Gastrocnemius medialis (tissue), 4 donors: ENCODE measurements around the gene FHOD3. TPM values are rescaled to one million over a fixed set of nuclear protein-coding genes. Genes with fewer than 3 reads are reported as not detected.

Experiments
- ATAC-seq, 2 donors: fragments of 150-250 bp; one replicate each; pipeline ENCODE4 v1.9.1; 2016
- DNase-seq, 2 donors: peaks; one replicate each; pipeline ENCODE4 v3.0.0-alpha.2; 2019
- H3K27ac ChIP-seq, 4 donors: fragments of 200-600 bp; sonication (generic); 1 replicate in 1 of 4; 2 replicates in 3 of 4; pipeline ENCODE4 v1.5.1; 2016 to 2018; ENCODE audit warnings: mild to moderate bottlenecking in 2 of 4, moderate library complexity in 1 of 4
- H3K27me3 ChIP-seq, 3 donors: fragments of 200-600 bp; sonication (generic) in 2 of 3; 1 replicate in 1 of 3; 2 replicates in 2 of 3; pipeline versions ENCODE4 v1.5.1 to v1.6.0; 2016 to 2019; ENCODE audit warnings: mild to moderate bottlenecking in 1 of 3, moderate library complexity in 1 of 3
- H3K36me3 ChIP-seq, 2 donors: fragments of 200-600 bp; sonication (generic) in 1 of 2; one replicate each; pipeline ENCODE4 v1.5.1; 2017 to 2018
- H3K4me1 ChIP-seq, 2 donors: fragments of 200-600 bp; sonication (generic) in 1 of 2; one replicate each; pipeline ENCODE4 v1.5.1; 2016 to 2017; ENCODE audit warnings: mild to moderate bottlenecking in 2 of 2
- H3K4me3 ChIP-seq, 4 donors: fragments of 200-600 bp; sonication (generic) in 3 of 4; 1 replicate in 1 of 4; 2 replicates in 3 of 4; pipeline ENCODE4 v1.5.1; 2016 to 2019; ENCODE audit warnings: mild to moderate bottlenecking in 2 of 4
- H3K9me3 ChIP-seq, 3 donors: fragments of 200-600 bp; sonication (generic) in 2 of 3; 1 replicate in 1 of 3; 2 replicates in 2 of 3; pipeline ENCODE4 v1.5.1; 2016 to 2019
- POLR2A ChIP-seq, 2 donors: fragments of 450-650 bp; IDR thresholded peaks; one replicate each; pipeline ENCODE4 v1.6.1; 2017; ENCODE audit warnings: antibody characterized with exemption in 2 of 2, mild to moderate bottlenecking in 2 of 2, moderate library complexity in 2 of 2
- in situ Hi-C, 4 donors: fragments of 200-750 bp; cut with MboI; loops; one replicate each; pipeline versions ENCODE4 v1.15.0 to v1.8.0; 2017; ENCODE audit warnings: low sequenced_read_pairs in 4 of 4
- intact Hi-C: fragments of 100-400 bp; cut with DNase I; formaldehyde crosslinking; loops from one replicate; pipeline ENCODE4 v1.15.1; 2023; ENCODE audit warnings: low total_unique reads
- total RNA-seq, 4 donors: library from RNA; depleted of rRNA; stranded (reverse); fragments of >200 nt; gene quantifications; one replicate each; pipeline versions ENCODE4 v1.1.0 to v1.2.3, GENCODE V29; 2016
- TF ChIP-seq, protein P1 (sequence below), 5 experiments: fragments of 450-650 bp in 3 of 5; fragments of 200-600 bp in 2 of 5; sonication (generic) in 2 of 5; IDR thresholded peaks in 4 of 5; conservative IDR thresholded peaks in 1 of 5; 1 replicate in 4 of 5; 2 replicates in 1 of 5; pipeline ENCODE4 v1.5.1; 2016 to 2019; ENCODE audit warnings: antibody characterized with exemption in 5 of 5, mild to moderate bottlenecking in 3 of 5, moderate library complexity in 3 of 5

FHOD3 gene
- total RNA-seq, 4 donors from 2014 or later = 10.0 to 32.5 (median 17.0) TPM

DNA sequence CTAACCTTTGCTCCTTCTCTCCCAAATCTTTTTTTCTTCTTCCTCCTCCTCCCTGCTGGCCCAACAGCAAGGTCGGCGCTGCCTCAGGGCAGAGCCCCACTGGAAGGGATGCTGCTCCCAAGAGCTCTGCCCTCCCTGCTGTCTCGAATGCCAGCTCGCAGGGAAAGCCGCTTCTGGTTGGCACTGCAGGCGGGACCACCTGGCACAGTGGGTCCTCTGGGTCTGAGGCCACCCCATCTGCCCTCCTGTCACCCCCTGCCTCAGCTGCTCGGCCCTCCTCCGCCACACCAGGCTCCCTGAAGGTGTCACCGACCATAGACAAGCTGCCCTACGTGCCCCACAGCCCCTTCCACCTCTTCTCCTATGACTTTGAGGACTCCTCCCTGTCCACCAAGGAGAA, 355.0 kb downstream of the FHOD3 start:
- Histone ChIP-seq H3K9me3 (no peaks in the 10 kb centered on the region), H3K36me3 (no peaks in the 10 kb centered on the region), H3K4me3 (no peak overlapping the region), H3K27ac (no peak overlapping the region), H3K27me3 (no peaks in the 10 kb centered on the region), H3K4me1 (no peaks in the 10 kb centered on the region)
- DNase-seq (no peak), ATAC-seq (no peak)
- intact Hi-C loops (no loop called here), in situ Hi-C loops (no loop called here)
- TF ChIP-seq, protein P1, sequence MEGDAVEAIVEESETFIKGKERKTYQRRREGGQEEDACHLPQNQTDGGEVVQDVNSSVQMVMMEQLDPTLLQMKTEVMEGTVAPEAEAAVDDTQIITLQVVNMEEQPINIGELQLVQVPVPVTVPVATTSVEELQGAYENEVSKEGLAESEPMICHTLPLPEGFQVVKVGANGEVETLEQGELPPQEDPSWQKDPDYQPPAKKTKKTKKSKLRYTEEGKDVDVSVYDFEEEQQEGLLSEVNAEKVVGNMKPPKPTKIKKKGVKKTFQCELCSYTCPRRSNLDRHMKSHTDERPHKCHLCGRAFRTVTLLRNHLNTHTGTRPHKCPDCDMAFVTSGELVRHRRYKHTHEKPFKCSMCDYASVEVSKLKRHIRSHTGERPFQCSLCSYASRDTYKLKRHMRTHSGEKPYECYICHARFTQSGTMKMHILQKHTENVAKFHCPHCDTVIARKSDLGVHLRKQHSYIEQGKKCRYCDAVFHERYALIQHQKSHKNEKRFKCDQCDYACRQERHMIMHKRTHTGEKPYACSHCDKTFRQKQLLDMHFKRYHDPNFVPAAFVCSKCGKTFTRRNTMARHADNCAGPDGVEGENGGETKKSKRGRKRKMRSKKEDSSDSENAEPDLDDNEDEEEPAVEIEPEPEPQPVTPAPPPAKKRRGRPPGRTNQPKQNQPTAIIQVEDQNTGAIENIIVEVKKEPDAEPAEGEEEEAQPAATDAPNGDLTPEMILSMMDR (IDR thresholded peaks at IDR 0.05 in 4 of 5, conservative IDR thresholded peaks at IDR 0.05 in 1 of 5) = no peak
- TF ChIP-seq POLR2A (IDR thresholded peaks at IDR 0.05) = no peak

DNA sequence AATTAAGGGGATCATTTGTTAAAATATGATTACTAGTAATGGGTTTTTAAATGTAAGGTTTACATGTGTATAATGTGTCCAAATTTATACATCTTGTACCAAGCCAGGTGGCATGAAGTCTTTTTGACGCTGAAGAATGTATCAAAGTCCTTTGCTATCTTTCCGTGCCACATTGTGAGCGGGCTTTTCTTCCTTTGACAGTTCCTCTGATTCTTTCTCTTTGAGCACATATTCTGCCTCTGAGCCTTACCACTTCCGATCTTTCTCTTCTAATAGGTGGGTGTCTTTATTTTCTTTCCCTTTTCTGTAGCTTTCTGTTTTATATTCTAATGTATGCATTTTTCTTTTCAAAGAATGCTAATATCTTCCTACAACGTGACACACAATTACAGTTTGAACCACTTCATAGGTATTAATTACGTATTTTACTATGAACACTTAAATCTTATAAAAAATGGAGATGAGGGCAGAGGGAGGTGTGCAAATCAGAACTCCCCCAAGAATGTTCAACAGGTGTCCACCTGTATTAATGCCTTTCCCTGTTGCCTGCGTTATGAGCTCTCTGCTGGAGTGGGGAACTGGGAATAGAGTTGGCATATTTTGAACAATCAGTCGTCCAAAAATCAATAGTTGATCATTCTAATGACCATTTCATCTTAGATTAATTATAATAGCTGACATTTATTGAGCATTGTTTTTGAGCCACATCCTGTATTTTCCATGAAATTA, 355.8 kb downstream of the FHOD3 start:
- Histone ChIP-seq H3K9me3 (no peaks in the 10 kb centered on the region), H3K36me3 (no peaks in the 10 kb centered on the region), H3K27me3 (no peaks in the 10 kb centered on the region), H3K4me3 (no peak overlapping the region), H3K4me1 (no peaks in the 10 kb centered on the region), H3K27ac (no peak overlapping the region)
- ATAC-seq = no peak
- in situ Hi-C loops = no loop called here
- no peak for DNase-seq
- intact Hi-C loops = no loop called here
- TF ChIP-seq, protein P1 (IDR thresholded peaks at IDR 0.05 in 4 of 5, conservative IDR thresholded peaks at IDR 0.05 in 1 of 5) = no peak
- TF ChIP-seq POLR2A (IDR thresholded peaks at IDR 0.05) = no peak

DNA sequence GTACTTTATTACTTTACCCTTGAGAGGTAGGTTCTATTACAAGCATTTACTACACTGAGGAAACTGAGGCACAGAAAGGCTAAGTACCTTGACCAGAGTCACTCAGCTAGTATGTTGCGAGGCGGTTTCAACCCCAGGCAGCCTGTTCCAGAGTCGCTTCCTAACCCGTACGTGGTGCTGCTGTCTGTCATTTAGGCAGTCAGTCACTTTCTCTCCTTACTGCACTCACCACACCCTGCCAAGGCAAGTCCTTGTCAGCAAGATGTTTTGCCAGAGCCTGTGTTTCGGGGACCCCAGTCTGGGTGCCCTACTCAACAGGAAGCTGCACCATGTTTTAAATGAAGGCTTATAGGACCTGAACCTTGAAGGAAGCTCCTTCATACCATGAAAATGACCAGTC, 356.4 kb downstream of the FHOD3 start:
- H3K4me1 ChIP-seq = no peaks in the 10 kb centered on the region
- TF ChIP-seq, protein P1 (IDR thresholded peaks at IDR 0.05 in 4 of 5, conservative IDR thresholded peaks at IDR 0.05 in 1 of 5) = no peak
- TF ChIP-seq POLR2A (IDR thresholded peaks at IDR 0.05) = no peak
- H3K27me3 ChIP-seq = no peaks in the 10 kb centered on the region
- intact Hi-C loops (no loop called here), in situ Hi-C loops (no loop called here)
- no peak overlapping the region for H3K4me3 ChIP-seq
- DNase-seq (no peak), ATAC-seq (no peak)
- H3K27ac ChIP-seq = no peak overlapping the region
- no peaks in the 10 kb centered on the region for H3K9me3 ChIP-seq
- H3K36me3 ChIP-seq = no peaks in the 10 kb centered on the region

DNA sequence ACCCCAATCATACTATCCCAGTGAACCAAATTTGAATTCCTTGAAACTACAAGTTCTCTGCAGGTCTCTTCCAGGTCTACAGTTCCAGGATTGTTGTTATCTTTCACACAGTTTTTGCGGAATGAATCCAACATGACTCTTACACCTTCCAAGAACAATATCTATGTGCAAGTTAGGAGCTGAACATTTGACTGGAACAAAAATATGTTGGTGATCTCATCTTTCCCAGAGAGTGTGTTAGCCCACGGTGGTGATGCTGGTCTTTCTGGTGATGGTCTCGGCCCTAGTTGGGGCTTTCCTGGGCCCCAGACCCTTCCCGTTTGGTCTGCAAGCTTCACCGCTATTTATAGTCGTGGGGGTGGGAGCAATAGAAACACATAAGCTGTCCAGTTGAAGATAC, 357.6 kb downstream of the FHOD3 start:
- Histone ChIP-seq H3K9me3 (no peaks in the 10 kb centered on the region), H3K4me3 (no peak overlapping the region), H3K36me3 (no peaks in the 10 kb centered on the region), H3K27ac (no peak overlapping the region), H3K27me3 (no peaks in the 10 kb centered on the region), H3K4me1 (no peaks in the 10 kb centered on the region)
- no peak for TF ChIP-seq POLR2A (IDR thresholded peaks at IDR 0.05)
- TF ChIP-seq, protein P1 (IDR thresholded peaks at IDR 0.05 in 4 of 5, conservative IDR thresholded peaks at IDR 0.05 in 1 of 5) = no peak
- ATAC-seq (no peak), DNase-seq (no peak)
- in situ Hi-C loops (no loop called here), intact Hi-C loops (no loop called here)

DNA sequence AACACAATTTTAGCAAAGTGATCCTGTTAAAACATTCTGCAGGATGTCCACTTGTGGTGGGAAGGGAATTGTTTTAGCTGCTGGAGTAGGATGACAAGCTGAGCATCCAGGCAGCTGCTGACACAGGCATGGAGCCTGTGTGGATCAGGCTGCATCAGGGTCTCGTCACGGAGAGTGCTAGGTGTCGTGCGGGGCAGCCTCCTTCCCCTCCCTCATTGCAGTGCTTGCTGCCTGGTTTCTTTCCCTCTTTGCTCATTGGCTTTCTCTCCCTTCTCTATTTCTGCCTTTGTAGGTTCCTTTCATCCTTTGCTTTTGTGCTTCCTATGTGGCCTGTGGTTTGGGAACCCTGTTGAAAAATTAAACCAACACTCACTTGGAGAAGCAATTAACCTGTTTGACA, 358.4 kb downstream of the FHOD3 start:
- H3K36me3 ChIP-seq = no peaks in the 10 kb centered on the region
- intact Hi-C loops (no loop called here), in situ Hi-C loops (no loop called here)
- H3K4me3 ChIP-seq = no peak overlapping the region
- TF ChIP-seq POLR2A (IDR thresholded peaks at IDR 0.05) = no peak
- TF ChIP-seq, protein P1 (IDR thresholded peaks at IDR 0.05 in 4 of 5, conservative IDR thresholded peaks at IDR 0.05 in 1 of 5) = no peak
- no peak for DNase-seq
- H3K9me3 ChIP-seq = no peaks in the 10 kb centered on the region
- no peaks in the 10 kb centered on the region for H3K4me1 ChIP-seq
- ATAC-seq = no peak
- no peak overlapping the region for H3K27ac ChIP-seq
- H3K27me3 ChIP-seq = no peaks in the 10 kb centered on the region
